Activated CD4-positive, alpha-beta T cell treated with anti-CD3 and anti-CD28 coated beads for 36 hours (primary cell): ENCODE measurements around the gene MICALL1. TPM values are rescaled to one million over a fixed set of nuclear protein-coding genes. Genes with fewer than 3 reads are reported as not detected.
"Not testable (repeated sequence)": the region's sequence is repeated elsewhere in the genome, so short reads cannot be mapped to it uniquely, and the experiment has no call there.

Experiments used
- ATAC-seq: fragments of 200-7000 bp; cut with Tn5 transposase; one replicate; pipeline ENCODE4 v1.10.0; 2021; ENCODE audit warnings: mild to moderate bottlenecking, moderate library complexity
- CTCF ChIA-PET: fragments of 350-600 bp; sonication (Branson Sonifier 250); formaldehyde crosslinking; loops from one replicate; lab custom pipeline; 2021; ENCODE audit warnings: antibody characterized with exemption; lab: Charles Lee
- POLR2A ChIA-PET: fragments of 350-600 bp; sonication (Branson Sonifier 250); formaldehyde crosslinking; loops from one replicate; lab custom pipeline; 2021; ENCODE audit warnings: antibody characterized with exemption, inconsistent platforms; lab: Charles Lee
- DNase-seq: peaks from one replicate; pipeline ENCODE4 v3.0.0-alpha.2; 2020
- H3K27ac Mint-ChIP-seq: one replicate; pipeline ENCODE4 v1.8.0; 2021; ENCODE audit warnings: mixed read lengths
- H3K27me3 Mint-ChIP-seq: one replicate; pipeline ENCODE4 v1.8.0; 2021; ENCODE audit warnings: mixed read lengths
- H3K36me3 Mint-ChIP-seq: one replicate; pipeline ENCODE4 v1.8.0; 2021; ENCODE audit warnings: low read depth, mixed read lengths
- H3K4me1 Mint-ChIP-seq: one replicate; pipeline ENCODE4 v1.8.0; 2021; ENCODE audit warnings: mixed read lengths
- H3K4me3 Mint-ChIP-seq: one replicate; pipeline ENCODE4 v1.8.0; 2021; ENCODE audit warnings: mild to moderate bottlenecking, moderate library complexity, mixed read lengths
- H3K9me3 Mint-ChIP-seq: one replicate; pipeline ENCODE4 v1.8.0; 2021; ENCODE audit warnings: low read depth, mixed read lengths
- intact Hi-C, 2 experiments: fragments of 100-400 bp; cut with DNase I in 1 of 2; cut with micrococcal nuclease in 1 of 2; formaldehyde crosslinking; loops; one replicate each; pipeline versions ENCODE4 v1.14.2 to v1.15.1; 2022 to 2024; cut with DNase I, micrococcal nuclease
- total RNA-seq, 2 experiments: library from RNA; stranded (reverse); gene quantifications; one replicate each; pipeline ENCODE4 v1.2.3, GENCODE V29; 2021

MICALL1 gene
- total RNA-seq, 2 experiments from 2014 or later: 11.2 to 11.8 TPM

GRCh38 chr22:37975153-37975552, 69.1 kb downstream of the MICALL1 start:
- POLR2A ChIA-PET: no interaction called here
- Mint-ChIP-seq H3K27ac (no peak overlapping the region), H3K4me1 (no peaks in the 10 kb centered on the region), H3K9me3 (no peaks in the 10 kb centered on the region), H3K4me3 (no peak overlapping the region), H3K36me3 (peaks cover 11% of the 10 kb centered on the region), H3K27me3 (no peaks in the 10 kb centered on the region)
- intact Hi-C loops: no loop called here
- DNase-seq (no peak), ATAC-seq (no peak)
- CTCF ChIA-PET: no interaction called here

DNA sequence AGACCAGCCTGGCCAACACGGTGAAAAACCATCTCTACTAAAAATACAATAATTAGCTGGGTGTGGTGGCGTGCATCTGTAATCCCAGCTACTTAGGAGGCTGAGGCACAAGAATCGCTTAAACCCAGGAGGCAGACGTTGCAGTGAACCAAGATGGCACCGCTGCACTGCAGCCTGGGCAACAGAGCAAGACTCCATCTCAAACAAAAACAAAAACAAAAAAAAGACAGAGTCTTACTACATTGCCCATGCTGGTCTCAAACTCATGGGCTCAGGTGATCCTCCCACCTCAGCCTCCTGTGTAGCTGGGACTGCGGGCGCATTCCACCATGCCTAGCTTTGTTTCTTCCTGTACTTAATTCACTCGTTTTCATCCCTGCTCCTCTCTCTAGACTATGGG, 69.9 kb downstream of the MICALL1 start:
- ATAC-seq, H3K27me3 Mint-ChIP-seq, intact Hi-C loops, H3K27ac Mint-ChIP-seq, DNase-seq, H3K4me1 Mint-ChIP-seq, H3K9me3 Mint-ChIP-seq, H3K4me3 Mint-ChIP-seq: not testable (repeated sequence)
- ChIA-PET CTCF (interaction anchor here (0.9 kb wide), 1 partner anchor 11 kb away, joined by 4 read pairs; no protein-coding TSS in a partner anchor), POLR2A (interaction anchor here (0.6 kb wide), 1 partner anchor 153 kb away, joined by 3 read pairs; the partner anchor contains the start of gene GALR3)
- H3K36me3 Mint-ChIP-seq: peaks cover 11% of the 10 kb centered on the region

- ATAC-seq (no peak), DNase-seq (no peak)
- Mint-ChIP-seq H3K4me1 (no peaks in the 10 kb centered on the region), H3K27ac (no peak overlapping the region), H3K27me3 (no peaks in the 10 kb centered on the region), H3K36me3 (peaks cover 11% of the 10 kb centered on the region), H3K4me3 (no peak overlapping the region), H3K9me3 (no peaks in the 10 kb centered on the region)
- intact Hi-C loops: no loop called here
- POLR2A ChIA-PET: interaction anchor here (0.6 kb wide), 1 partner anchor 153 kb away, joined by 3 read pairs; the partner anchor contains the start of gene GALR3
- CTCF ChIA-PET: interaction anchor here (0.9 kb wide), 1 partner anchor 12 kb away, joined by 4 read pairs; no protein-coding TSS in a partner anchor
These were observed 70.5 kb downstream of the MICALL1 start for GRCh38 chr22:37976547-37976946.

DNA sequence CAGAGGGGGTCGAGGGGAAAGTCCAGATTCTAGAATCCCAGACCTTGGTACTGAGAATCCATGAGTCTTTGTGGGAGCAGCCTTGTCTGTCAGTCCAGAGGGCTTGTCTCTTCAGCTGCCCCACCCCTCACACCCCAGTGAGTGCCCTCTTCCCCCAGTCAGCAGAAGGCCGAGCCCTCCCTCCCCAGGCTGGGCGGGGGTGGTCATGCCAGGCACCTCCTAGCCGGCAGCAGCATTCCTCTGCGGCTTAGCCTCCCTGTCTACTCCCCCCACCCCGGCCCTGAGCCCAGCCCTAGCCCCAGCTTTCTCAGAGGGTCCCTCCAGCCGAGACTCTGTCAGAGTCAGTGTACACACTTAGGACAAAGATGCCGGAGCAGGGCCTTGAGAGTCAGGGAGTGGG, 73.7 kb downstream of the MICALL1 start:
- POLR2A ChIA-PET: no interaction called here
- CTCF ChIA-PET: no interaction called here
- Mint-ChIP-seq H3K4me3 (no peak overlapping the region), H3K9me3 (no peaks in the 10 kb centered on the region), H3K4me1 (no peaks in the 10 kb centered on the region), H3K27me3 (no peaks in the 10 kb centered on the region), H3K27ac (no peak overlapping the region), H3K36me3 (peaks cover 8% of the 10 kb centered on the region)
- intact Hi-C loops: no loop called here
- DNase-seq: no peak
- no peak for ATAC-seq

GRCh38 chr22:37981282-37982011, 75.3 kb downstream of the MICALL1 start:
- H3K9me3 Mint-ChIP-seq: no peaks in the 10 kb centered on the region
- intact Hi-C loops: no loop called here
- POLR2A ChIA-PET: no interaction called here
- ATAC-seq (no peak), DNase-seq (no peak)
- no peaks in the 10 kb centered on the region for H3K4me1 Mint-ChIP-seq
- H3K4me3 Mint-ChIP-seq: no peak overlapping the region
- no peak overlapping the region for H3K27ac Mint-ChIP-seq
- CTCF ChIA-PET: no interaction called here
- no peaks in the 10 kb centered on the region for H3K27me3 Mint-ChIP-seq
- no peaks in the 10 kb centered on the region for H3K36me3 Mint-ChIP-seq

DNA sequence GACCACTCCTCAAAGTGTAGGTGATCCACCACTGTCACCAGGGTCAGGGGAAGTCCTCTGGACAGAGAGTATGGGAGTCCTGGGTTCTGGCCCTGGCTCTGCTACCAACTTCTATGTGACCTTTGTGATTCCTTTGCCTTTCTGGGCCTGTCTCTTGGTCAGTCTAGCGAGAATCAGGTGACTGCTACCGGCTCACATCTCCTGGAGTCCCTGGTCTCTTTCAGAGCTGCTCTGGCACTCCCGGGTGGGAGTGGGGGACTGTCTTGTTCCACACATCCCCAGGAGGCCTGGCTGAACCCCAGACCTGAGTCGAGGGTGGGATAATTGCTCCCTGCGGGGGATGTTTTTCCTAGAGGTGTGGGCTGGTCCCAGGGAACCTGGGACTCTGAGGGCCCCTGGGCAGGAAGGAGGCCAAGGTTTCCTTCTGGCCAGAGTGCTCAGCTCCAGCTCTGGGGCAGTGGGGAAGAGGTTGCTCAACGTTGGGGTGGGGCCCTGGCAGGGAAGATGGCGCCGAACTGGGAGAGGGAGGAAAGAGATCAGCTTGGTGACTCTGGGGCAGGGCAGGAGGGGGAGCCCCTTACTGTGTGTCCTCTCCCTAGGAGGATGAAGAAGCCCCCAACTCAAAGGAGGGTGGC, 76.2 kb downstream of the MICALL1 start:
- ATAC-seq (no peak), DNase-seq (no peak)
- Mint-ChIP-seq H3K27ac (no peak overlapping the region), H3K9me3 (no peaks in the 10 kb centered on the region), H3K4me1 (no peaks in the 10 kb centered on the region), H3K36me3 (no peaks in the 10 kb centered on the region), H3K4me3 (no peak overlapping the region), H3K27me3 (no peaks in the 10 kb centered on the region)
- intact Hi-C loops: no loop called here
- ChIA-PET POLR2A (no interaction called here), CTCF (no interaction called here)

GRCh38 chr22:37982938-37983859, 77.1 kb downstream of the MICALL1 start:
- H3K9me3 Mint-ChIP-seq: no peaks in the 10 kb centered on the region
- H3K4me3 Mint-ChIP-seq: no peak overlapping the region
- intact Hi-C loops: no loop called here
- H3K27me3 Mint-ChIP-seq: no peaks in the 10 kb centered on the region
- DNase-seq: no peak
- H3K36me3 Mint-ChIP-seq: no peaks in the 10 kb centered on the region
- no peak for ATAC-seq
- no peaks in the 10 kb centered on the region for H3K4me1 Mint-ChIP-seq
- ChIA-PET POLR2A (no interaction called here), CTCF (interaction anchor here (1.0 kb wide), 1 partner anchor 18 kb away, joined by 3 read pairs; no protein-coding TSS in a partner anchor)
- no peak overlapping the region for H3K27ac Mint-ChIP-seq

GRCh38 chr22:37983860-37984791, 78.0 kb downstream of the MICALL1 start, which contains the start of gene SOX10:
TSS of gene SOX10 (minus strand) at chr22:37984555. CDS start at chr22:37983784, 771 bp downstream.
- intact Hi-C loops: no loop called here
- POLR2A ChIA-PET: interaction anchor here (0.6 kb wide), 1 partner anchor 722 kb away, joined by 3 read pairs; the partner anchor contains the start of gene GTPBP1
- no peaks in the 10 kb centered on the region for H3K4me1 Mint-ChIP-seq

GRCh38 chr22:37985050-37985585, 79.0 kb downstream of the MICALL1 start:
- ChIA-PET POLR2A (interaction anchor here (0.6 kb wide), 2 partner anchors 605 to 721 kb away, joined by 3 read pairs; partner anchors contain the start of gene GTPBP1), CTCF (no interaction called here)
- no peaks in the 10 kb centered on the region for H3K27me3 Mint-ChIP-seq
- intact Hi-C loops: no loop called here
- H3K4me1 Mint-ChIP-seq: no peaks in the 10 kb centered on the region
- no peaks in the 10 kb centered on the region for H3K9me3 Mint-ChIP-seq
- no peak overlapping the region for H3K4me3 Mint-ChIP-seq
- no peaks in the 10 kb centered on the region for H3K36me3 Mint-ChIP-seq
- no peak overlapping the region for H3K27ac Mint-ChIP-seq
- ATAC-seq: no peak
- no peak for DNase-seq

More at GRCh38 chr22:37983860-37984791, 78.0 kb downstream of the MICALL1 start, which contains the start of gene SOX10:
- no peaks in the 10 kb centered on the region for H3K9me3 Mint-ChIP-seq
- H3K27ac Mint-ChIP-seq: no peak within 1 kb of the TSS
- no peaks in the 10 kb centered on the region for H3K27me3 Mint-ChIP-seq
- no peak within 1 kb of the TSS for H3K4me3 Mint-ChIP-seq
- CTCF ChIA-PET: interaction anchor here (1.0 kb wide), 1 partner anchor 19 kb away, joined by 3 read pairs; no protein-coding TSS in a partner anchor
- no peak for ATAC-seq
- no peaks in the 10 kb centered on the region for H3K36me3 Mint-ChIP-seq
- DNase-seq: no peak

DNA sequence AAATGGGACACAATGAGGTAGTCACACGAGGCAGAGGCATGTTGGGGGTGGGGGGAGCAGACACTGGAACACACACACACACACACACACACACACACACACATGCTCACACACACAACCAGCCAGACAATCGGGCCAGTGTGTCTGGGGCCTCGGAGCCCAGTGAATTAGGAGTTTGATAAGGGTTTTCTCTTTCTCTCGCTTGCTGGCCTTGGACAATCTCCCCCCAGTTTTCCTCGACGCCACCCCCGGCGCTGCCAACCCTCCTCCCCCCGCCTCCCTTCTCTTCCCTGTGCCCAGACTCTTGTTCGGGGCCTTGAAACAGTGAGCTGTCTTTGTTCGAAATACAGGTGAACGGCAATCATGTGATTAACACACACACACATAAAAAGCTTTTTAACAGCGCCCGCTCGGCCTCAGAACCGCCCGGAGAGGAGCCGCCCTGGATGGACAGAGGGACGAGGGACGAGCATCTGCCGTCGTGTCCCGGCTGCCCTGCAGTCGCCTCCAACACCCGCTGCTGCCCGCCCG, 79.7 kb downstream of the MICALL1 start:
- Mint-ChIP-seq H3K27ac (no peak overlapping the region), H3K4me1 (no peaks in the 10 kb centered on the region), H3K9me3 (no peaks in the 10 kb centered on the region), H3K27me3 (no peaks in the 10 kb centered on the region), H3K36me3 (no peaks in the 10 kb centered on the region), H3K4me3 (no peak overlapping the region)
- ChIA-PET CTCF (no interaction called here), POLR2A (interaction anchor here (0.6 kb wide), 1 partner anchor 605 kb away, joined by 3 read pairs; no protein-coding TSS in a partner anchor)
- intact Hi-C loops: no loop called here
- ATAC-seq (no peak), DNase-seq (no peak)
